Stimulated activated naive CD8-positive, alpha-beta T cell treated with anti-CD3 and anti-CD28 coated beads, Interleukin-15, amount 100 ng/mL, for 72 hours (primary cell): ENCODE measurements around the gene CABP5.
A peak's percentile ranks its signal among the peaks of the same experiment; 100 is the strongest.

Source experiments
- ATAC-seq: fragments of 150-1000 bp; cut with Tn5 transposase; 2 replicates; pipeline ENCODE4 v1.10.0; 2021; ENCODE audit warnings: mild to moderate bottlenecking, moderate library complexity
- DNase-seq, 2 donors: peaks; one replicate each; pipeline ENCODE4 v3.0.0; 2021 to 2022
- H3K27ac Mint-ChIP-seq, 2 donors: one replicate each; pipeline ENCODE4 v1.8.0; 2022; ENCODE audit warnings: mild to moderate bottlenecking in 2 of 2, mixed read lengths in 2 of 2, moderate library complexity in 2 of 2
- H3K27me3 Mint-ChIP-seq: one replicate; pipeline ENCODE4 v1.8.0; 2022; ENCODE audit warnings: mixed read lengths
- H3K4me1 Mint-ChIP-seq: one replicate; pipeline ENCODE4 v1.8.0; 2022; ENCODE audit warnings: mild to moderate bottlenecking, mixed read lengths
- H3K4me3 Mint-ChIP-seq, 2 donors: one replicate each; pipeline ENCODE4 v1.8.0; 2022; ENCODE audit warnings: mild to moderate bottlenecking in 2 of 2, mixed read lengths in 2 of 2, moderate library complexity in 1 of 2
- H3K9me3 Mint-ChIP-seq, 2 donors: one replicate each; pipeline ENCODE4 v1.8.0; 2022; ENCODE audit warnings: mixed read lengths in 2 of 2

Gene CABP5

DNA sequence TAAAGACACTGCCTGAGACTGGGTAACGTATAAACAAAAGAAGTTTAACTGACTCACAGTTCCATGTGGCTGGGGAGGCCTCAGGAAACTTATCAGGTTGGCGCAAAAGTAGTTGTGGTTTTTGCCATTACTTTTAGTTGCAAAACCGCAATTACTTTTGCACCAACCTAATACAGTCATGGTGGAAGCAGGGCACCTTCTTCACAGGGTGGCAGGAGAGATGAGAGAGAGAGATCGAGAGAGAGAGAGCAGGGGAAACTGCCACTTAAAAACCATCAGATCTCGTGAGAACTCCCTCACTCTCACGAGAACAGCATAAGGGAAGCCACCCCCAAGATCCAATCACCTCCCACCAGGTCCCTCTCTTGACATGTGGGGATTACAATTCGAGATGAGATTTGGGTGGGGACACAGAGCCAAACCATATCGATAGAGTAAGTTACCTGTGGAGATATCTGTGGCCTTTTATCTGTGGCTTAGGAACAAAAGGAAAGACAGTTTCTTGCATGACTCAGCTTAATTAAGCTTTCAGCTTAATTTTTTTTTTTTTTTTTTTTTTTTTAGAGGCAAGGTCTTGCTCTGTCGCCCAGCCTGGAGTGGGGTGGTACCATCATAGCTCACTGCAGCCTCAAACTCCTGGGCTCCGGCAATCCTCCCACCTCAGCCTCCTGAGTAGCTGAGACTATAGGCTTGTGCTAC, 7.6 kb upstream of the CABP5 start:
- DNase-seq (no peak), ATAC-seq (no peak)
- no peaks in the 10 kb centered on the region for H3K4me1 Mint-ChIP-seq
- no peaks in the 10 kb centered on the region for H3K9me3 Mint-ChIP-seq
- no peaks in the 10 kb centered on the region for H3K27me3 Mint-ChIP-seq
- no peak overlapping the region for H3K27ac Mint-ChIP-seq
- no peak overlapping the region for H3K4me3 Mint-ChIP-seq

DNA sequence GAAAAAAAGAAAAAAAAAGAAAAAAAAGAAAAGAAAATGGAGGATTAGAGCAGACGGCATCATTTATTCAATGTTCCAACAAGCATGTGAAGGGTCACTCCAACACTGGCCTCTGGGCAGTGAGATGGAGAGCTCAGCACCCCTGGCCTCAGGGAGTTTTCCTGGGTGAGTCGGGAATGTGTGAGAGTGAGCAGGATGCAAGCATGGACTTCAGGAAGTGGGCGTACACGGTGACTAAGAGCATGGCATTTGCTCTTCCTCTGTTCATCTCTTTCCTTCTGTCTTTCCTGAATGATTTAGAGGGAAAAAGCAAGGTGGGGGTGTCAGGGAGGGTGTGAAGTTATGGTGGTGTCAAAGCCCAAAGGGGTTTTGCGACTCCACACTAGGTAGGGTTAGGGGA, 682 bp upstream of the CABP5 start:
- H3K9me3 Mint-ChIP-seq = peaks cover 5 to 11% of the 10 kb centered on the region in 2 donors
- ATAC-seq = no peak
- no peak overlapping the region for H3K27ac Mint-ChIP-seq

DNA sequence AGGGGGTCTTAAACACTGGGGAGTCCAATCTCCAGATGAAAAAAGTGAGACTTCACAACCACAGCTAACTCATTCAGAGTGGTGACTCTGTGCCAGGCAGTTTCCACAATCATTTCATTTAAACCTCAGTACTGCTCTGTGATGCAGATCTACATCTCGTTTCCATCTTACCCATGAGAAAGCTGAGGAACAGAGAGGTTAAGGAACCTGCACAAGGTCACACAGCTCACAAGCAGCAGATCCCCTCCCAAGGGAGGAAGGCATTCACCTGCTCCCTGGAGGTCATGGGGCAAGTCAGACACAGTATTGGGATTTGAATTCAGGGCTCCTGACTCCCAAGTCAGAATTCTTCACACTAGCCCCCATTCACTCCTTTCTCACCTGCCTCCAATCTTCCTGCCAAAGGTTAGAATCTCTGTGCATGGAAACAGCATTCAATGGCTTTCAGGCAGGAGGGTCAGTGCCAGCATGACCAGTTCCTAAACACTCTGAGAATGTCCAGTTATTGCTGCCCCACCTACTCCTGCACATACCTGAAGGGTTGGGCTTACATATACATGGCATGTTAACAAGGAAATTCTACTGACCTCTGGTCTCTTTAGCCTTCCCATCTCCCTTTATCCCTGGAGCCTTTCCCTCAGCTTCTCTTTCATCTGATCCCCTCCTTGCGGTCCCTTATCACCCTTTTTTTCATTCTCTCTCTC, 1.9 kb downstream of the CABP5 start:
- ATAC-seq (no peak), DNase-seq (no peak)
- Mint-ChIP-seq H3K4me1 (no peaks in the 10 kb centered on the region), H3K27me3 (peaks cover 59% of the 10 kb centered on the region), H3K27ac (peak overlapping the region in 1 of 2 donors; percentile 9), H3K9me3 (peaks cover 5 to 11% of the 10 kb centered on the region in 2 donors), H3K4me3 (no peak overlapping the region)

More for the DNA sequence above, 682 bp upstream of the CABP5 start:
- Mint-ChIP-seq H3K4me3 (no peak overlapping the region), H3K4me1 (no peaks in the 10 kb centered on the region), H3K27me3 (peaks cover 50% of the 10 kb centered on the region)
- DNase-seq = no peak

DNA sequence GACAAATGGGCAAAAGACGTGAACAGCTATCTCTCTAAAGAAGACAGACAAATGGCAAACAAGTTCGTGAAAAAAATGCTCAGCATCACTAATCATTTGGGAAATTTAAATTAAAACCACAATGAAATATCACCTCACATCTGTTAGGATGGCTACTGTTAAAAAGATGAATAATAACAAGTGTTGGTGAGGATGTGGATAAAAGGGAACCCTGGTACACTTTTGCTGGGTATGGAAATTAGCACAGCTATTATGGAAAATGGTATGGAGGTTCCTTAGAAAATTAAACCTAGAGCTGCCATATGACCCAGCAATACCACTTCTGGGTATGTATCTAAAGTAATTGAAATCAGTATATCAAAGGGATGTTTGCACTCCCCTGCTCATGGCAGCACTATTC, 7.1 kb downstream of the CABP5 start:
- DNase-seq = no peak

DNA sequence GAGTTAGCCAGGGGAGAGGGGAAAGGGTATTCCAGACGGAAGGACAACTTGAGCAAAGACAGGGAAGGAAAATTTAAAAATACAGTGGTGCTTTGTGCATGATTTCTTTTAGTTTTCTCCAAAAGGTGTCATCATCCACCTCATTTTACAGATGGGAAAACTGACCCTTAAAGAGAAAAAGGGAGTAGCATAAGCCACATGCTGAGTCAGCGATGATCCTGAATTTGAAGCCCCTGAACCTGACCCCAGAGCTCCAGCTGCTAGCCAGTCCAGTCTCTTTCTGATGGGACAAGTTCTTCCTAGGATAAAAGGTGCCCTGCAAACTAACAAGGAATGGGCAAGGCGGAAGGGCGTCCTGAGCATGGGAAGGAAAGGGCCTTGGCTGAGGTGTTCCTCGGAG, 10.3 kb downstream of the CABP5 start:
- peaks cover 27% of the 10 kb centered on the region for H3K27me3 Mint-ChIP-seq

More for the DNA sequence above, 7.1 kb downstream of the CABP5 start:
- no peak for ATAC-seq
- Mint-ChIP-seq H3K9me3 (no peaks in the 10 kb centered on the region), H3K4me1 (no peaks in the 10 kb centered on the region), H3K27ac (no peak overlapping the region), H3K4me3 (no peak overlapping the region), H3K27me3 (peaks cover 46% of the 10 kb centered on the region)

DNA sequence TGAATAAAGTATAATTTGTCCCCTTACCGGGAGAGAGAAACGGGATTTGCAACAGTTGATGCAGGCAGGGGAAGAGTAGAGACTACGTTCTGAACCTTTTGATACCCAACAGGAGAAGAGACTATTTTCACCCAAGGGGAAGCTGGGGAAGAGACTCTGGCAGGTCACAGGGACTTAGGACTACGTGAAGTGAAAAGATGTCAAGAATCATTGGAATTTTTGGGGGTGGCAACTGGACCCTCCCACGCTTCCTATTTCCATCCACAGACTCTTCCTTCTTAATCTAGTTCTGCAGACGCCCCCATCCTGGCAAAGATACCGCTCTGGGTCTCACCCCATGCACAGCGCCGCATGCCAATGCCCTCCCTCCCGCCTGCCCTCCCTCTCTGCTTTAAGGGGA, 13.8 kb downstream of the CABP5 start:
- Mint-ChIP-seq H3K4me3 (no peak overlapping the region), H3K27me3 (peaks cover 48% of the 10 kb centered on the region), H3K9me3 (no peaks in the 10 kb centered on the region), H3K4me1 (no peaks in the 10 kb centered on the region), H3K27ac (no peak overlapping the region)
- no peak for ATAC-seq
- no peak for DNase-seq

More for the DNA sequence above, 10.3 kb downstream of the CABP5 start:
- Mint-ChIP-seq H3K9me3 (no peaks in the 10 kb centered on the region), H3K4me1 (no peaks in the 10 kb centered on the region), H3K4me3 (no peak overlapping the region), H3K27ac (no peak overlapping the region)
- DNase-seq (no peak), ATAC-seq (no peak)

DNA sequence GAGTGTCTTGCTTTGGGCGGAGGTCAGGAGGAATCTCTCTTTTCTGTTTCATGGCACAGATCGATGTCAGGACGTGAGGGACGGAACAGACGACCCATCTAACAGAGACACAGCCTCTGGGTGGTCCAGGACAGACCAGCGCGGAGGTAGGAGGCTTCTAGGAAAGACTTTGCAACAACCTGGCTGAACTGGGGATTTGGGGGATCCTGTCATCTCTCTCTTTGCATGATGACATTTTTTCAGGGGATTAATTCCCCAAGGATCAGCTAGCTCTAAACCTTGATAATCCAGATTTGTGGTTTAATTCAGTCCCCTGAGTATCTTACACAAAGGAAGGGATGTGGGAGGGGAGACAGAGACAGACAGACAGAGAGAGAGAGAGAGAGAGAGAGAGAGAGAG, 14.4 kb downstream of the CABP5 start:
- no peak for ATAC-seq
- no peak for DNase-seq
- Mint-ChIP-seq H3K4me1 (no peaks in the 10 kb centered on the region), H3K4me3 (no peak overlapping the region), H3K27me3 (peaks cover 54% of the 10 kb centered on the region), H3K9me3 (no peaks in the 10 kb centered on the region), H3K27ac (no peak overlapping the region)

DNA sequence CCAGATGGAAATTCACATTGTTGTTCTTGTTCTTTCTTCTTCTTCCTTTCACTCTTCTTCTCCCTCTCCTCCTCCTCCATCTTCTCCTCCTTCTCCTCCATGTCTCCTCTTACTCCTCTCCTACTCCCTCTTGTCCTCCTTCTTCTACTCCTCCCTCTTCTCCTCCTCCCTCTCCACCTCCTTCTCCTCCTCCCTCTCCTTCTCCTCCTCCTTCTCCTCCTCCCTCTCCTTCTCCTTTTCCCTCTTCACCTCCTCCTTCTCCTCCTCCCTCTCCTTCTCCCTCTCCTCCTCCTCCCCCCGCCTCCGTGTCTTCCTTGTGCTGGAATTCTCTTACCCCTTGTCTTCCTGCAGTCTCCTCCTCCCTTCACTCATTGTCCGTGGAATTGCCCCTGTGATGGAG, 18.4 kb downstream of the CABP5 start:
- Mint-ChIP-seq H3K27me3 (peaks cover 53% of the 10 kb centered on the region), H3K27ac (no peak overlapping the region), H3K4me1 (no peaks in the 10 kb centered on the region), H3K4me3 (no peak overlapping the region), H3K9me3 (no peaks in the 10 kb centered on the region)
- ATAC-seq = no peak
- DNase-seq = no peak

DNA sequence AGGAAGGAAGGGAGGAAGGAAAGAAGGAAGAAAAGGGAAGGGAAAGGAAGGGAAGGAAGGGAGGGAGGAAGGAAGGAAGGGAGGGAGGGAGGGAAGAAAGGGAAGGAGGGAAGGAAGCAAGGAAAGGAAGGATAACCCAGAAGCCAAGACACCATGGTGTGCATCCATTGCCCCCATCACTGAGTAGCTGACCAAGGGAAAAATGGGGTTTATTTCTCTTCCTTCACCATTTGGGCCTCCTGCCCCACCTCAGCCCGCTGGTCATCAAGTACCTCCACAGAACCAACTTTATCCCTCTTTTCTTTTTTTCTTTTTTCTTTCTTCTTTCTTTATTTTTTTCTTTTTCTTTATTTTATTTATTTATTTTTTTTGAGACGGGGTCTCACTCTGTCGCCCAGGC, 20.4 kb downstream of the CABP5 start:
- Mint-ChIP-seq H3K9me3 (no peaks in the 10 kb centered on the region), H3K27ac (no peak overlapping the region), H3K27me3 (peaks cover 47% of the 10 kb centered on the region), H3K4me3 (no peak overlapping the region), H3K4me1 (no peaks in the 10 kb centered on the region)
- DNase-seq (no peak), ATAC-seq (no peak)

DNA sequence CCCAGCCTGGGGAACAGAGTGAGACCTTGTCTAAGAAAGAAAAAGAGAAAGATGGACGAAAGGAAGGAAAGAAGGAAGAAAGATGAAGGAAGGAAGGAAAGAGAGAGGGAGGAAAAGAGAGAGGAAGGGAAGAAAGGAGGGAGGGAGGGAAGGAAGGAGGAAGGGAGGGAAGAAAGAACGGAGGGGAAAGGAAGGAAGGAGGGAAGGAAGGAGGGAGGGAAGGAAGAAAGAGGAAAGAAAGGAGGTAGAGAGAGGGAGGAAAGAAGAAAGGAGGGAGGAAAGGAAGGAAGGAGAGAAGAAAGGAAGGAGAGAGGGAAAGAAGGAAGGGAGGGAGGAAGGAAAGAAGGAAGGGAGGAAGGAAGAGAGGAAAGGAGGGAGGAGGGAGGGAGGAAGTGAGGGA, 20.9 kb downstream of the CABP5 start:
- no peaks in the 10 kb centered on the region for H3K9me3 Mint-ChIP-seq

DNA sequence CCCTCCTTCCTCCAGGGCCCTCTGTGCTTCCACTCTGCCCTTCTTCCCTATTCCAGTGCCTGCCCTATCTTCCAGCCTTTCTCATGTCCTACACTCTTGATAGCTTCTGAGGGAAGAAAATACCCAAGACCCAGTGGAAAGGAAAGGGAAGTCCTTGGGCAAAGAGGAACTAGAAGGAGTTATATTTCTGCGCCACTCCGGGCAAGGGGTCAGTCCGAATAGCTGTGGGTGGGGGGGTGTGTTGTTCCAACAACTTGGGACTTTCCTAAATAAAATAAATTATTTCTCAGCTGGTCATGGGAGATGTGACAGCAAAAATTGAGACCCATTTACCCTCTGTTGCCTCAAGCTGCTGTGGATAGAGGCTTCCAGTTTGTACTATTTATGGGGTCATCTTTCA, 23.2 kb downstream of the CABP5 start:
- no peaks in the 10 kb centered on the region for H3K9me3 Mint-ChIP-seq
- H3K4me1 Mint-ChIP-seq = no peaks in the 10 kb centered on the region
- H3K27me3 Mint-ChIP-seq = peaks cover 48% of the 10 kb centered on the region
- no peak for DNase-seq
- H3K4me3 Mint-ChIP-seq = no peak overlapping the region
- no peak for ATAC-seq
- H3K27ac Mint-ChIP-seq = no peak overlapping the region

More for the DNA sequence above, 20.9 kb downstream of the CABP5 start:
- no peak for DNase-seq
- no peaks in the 10 kb centered on the region for H3K4me1 Mint-ChIP-seq
- ATAC-seq = no peak
- no peak overlapping the region for H3K27ac Mint-ChIP-seq
- no peak overlapping the region for H3K4me3 Mint-ChIP-seq
- peaks cover 47% of the 10 kb centered on the region for H3K27me3 Mint-ChIP-seq

DNA sequence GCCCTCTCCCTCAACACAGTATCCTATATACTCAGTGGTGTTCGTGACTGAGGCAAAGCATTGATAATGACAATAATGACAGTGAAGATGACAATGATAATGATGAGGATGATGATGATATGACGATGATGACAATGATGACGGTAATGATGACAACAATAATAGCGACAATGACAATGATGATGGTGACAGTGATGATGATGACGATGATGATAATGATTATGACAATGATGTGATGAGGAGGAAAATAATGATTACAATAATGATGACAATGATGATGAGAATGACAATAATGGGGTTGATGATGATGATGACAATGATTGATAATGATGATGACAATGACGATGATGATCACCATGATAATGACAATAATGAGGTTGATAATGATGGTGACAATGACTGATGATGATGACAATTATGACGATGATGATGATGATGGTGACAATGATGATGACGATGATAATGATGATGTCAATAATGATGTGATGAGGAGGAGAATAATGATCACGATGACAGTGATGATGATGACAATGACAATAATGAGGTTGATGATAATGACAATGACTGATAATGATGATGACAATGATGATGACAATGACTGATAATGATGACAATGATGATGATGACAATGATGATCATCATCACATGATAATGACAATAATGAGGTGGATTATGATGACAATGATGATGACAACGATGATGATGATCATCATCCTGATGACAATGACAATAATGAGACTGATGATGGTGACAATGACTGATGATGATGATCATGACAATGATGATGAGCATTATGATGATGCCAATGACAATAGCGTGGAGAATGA, 32.7 kb downstream of the CABP5 start:
- Mint-ChIP-seq H3K4me3 (no peak overlapping the region), H3K27me3 (peaks cover 12% of the 10 kb centered on the region), H3K27ac (no peak overlapping the region), H3K4me1 (no peaks in the 10 kb centered on the region), H3K9me3 (peaks cover 0 to 4% of the 10 kb centered on the region in 2 donors)
- ATAC-seq = no peak
- DNase-seq = no peak

DNA sequence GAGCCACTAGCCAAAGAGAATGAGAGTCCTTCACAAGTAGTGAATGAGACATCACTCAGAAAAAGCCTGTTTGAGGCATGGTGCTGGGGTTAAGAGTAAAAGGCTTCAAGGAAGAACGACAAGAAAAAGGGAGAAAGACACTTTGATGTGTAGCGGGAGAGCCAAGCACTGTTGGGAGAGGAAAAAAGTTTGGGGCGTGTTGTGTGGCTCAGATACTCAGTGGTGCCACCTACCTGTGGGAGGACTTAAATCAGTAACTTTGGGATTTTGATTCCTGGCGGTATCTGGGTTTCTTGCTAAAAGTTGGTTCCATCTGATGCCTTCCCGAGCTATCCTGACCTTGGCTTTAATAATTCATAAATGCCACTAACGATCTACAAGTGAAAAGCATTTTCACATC, 37.1 kb downstream of the CABP5 start:
- H3K9me3 Mint-ChIP-seq = peaks cover 0 to 4% of the 10 kb centered on the region in 2 donors
- DNase-seq = no peak
- no peak overlapping the region for H3K4me3 Mint-ChIP-seq
- peaks cover 21% of the 10 kb centered on the region for H3K27me3 Mint-ChIP-seq
- no peaks in the 10 kb centered on the region for H3K4me1 Mint-ChIP-seq
- ATAC-seq = no peak
- no peak overlapping the region for H3K27ac Mint-ChIP-seq

DNA sequence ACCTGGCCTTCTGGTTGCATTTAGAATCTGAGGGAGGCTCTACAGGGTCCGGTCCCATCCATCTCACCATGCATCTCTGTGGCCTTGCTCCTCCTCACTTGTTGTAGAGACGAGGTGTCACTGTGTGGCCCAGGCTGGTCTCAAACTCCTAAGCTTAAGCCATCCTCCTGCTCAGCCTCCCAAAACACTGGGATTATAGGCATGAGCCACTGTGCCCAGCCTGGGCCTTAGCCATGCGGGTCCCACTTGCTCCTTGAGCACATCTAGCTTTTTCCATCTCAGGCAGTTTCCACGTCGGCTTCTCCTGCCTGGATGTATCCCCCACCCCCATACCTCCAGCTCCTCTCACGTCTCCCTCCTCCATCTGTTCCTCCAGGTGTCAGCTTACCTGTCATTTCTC, 39.6 kb downstream of the CABP5 start:
- Mint-ChIP-seq H3K9me3 (peaks cover 0 to 4% of the 10 kb centered on the region in 2 donors), H3K27me3 (peaks cover 21% of the 10 kb centered on the region), H3K4me3 (no peak overlapping the region), H3K27ac (peak overlapping the region in 1 of 2 donors; percentile 19), H3K4me1 (no peaks in the 10 kb centered on the region)
- DNase-seq (no peak), ATAC-seq (no peak)

DNA sequence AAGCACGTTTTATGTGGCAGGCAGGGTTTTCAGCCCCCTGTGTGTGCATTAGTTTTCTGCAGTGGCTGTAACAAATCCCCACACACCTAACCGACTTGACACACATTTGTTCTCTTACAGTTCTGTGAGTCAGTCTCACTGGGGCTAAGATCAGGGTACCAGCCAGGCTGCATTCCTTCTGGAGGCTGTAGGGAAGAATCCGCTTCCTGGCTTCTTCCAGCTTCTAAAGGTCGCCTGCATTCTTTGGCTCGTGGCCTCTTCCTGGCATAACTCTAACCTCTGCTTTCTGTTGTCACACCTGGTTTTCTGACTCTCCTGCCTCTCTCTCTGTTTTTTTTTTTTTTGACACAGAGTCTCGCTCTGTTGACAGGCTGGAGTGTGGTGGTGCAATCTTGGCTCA, 43.0 kb downstream of the CABP5 start:
- peaks cover 23% of the 10 kb centered on the region for H3K27me3 Mint-ChIP-seq
- ATAC-seq = no peak
- H3K4me1 Mint-ChIP-seq = no peaks in the 10 kb centered on the region
- H3K27ac Mint-ChIP-seq = no peak overlapping the region
- no peaks in the 10 kb centered on the region for H3K9me3 Mint-ChIP-seq
- DNase-seq = no peak
- H3K4me3 Mint-ChIP-seq = no peak overlapping the region

DNA sequence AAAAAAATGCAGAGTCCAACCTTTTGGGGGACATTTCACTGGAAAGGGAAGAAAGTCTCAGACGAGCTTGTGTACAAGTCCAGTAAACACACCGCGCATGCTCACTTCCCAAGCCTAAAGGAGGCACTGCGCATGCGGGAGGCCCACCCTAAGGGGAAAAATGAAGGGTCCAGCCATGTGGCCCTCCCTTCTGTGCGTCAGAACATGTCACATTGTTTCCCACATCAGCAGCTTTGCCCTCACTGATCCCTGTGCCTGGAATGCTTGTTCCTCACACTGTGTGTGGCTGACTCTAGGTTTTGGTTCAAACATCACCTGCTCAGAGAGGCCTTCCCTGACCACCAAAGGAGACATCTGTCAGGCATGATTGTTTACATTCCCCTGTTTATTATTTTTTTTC, 45.1 kb downstream of the CABP5 start:
- peaks cover 22% of the 10 kb centered on the region for H3K27me3 Mint-ChIP-seq
- ATAC-seq (no peak), DNase-seq (no peak)
- H3K27ac Mint-ChIP-seq = no peak overlapping the region
- no peaks in the 10 kb centered on the region for H3K4me1 Mint-ChIP-seq
- no peaks in the 10 kb centered on the region for H3K9me3 Mint-ChIP-seq
- H3K4me3 Mint-ChIP-seq = no peak overlapping the region
